Measurements from ENCODE around the gene ACOT11. TPM values are rescaled to one million over a fixed set of nuclear protein-coding genes. Genes with fewer than 3 reads are reported as not detected.
A peak's percentile ranks its signal among the peaks of the same experiment; 100 is the strongest.
"Not testable (repeated sequence)": the region's sequence is repeated elsewhere in the genome, so short reads cannot be mapped to it uniquely, and the experiment has no call there.

The ACOT11 gene
- polyA plus RNA-seq, 1 donor = 5.1 TPM

- no peak for DNase-seq (ENCODE audit: low read depth)
Measured at GRCh38 chr1:54608566-54609230, 60.7 kb downstream of the ACOT11 start.

GRCh38 chr1:54609301-54609921 is 61.4 kb downstream of the ACOT11 start:
- peak; percentile 6 for DNase-seq (ENCODE audit: low read depth)

GRCh38 chr1:54610048-54610447 is 62.0 kb downstream of the ACOT11 start:
- DNase-seq (ENCODE audit: low read depth) = no peak

DNA sequence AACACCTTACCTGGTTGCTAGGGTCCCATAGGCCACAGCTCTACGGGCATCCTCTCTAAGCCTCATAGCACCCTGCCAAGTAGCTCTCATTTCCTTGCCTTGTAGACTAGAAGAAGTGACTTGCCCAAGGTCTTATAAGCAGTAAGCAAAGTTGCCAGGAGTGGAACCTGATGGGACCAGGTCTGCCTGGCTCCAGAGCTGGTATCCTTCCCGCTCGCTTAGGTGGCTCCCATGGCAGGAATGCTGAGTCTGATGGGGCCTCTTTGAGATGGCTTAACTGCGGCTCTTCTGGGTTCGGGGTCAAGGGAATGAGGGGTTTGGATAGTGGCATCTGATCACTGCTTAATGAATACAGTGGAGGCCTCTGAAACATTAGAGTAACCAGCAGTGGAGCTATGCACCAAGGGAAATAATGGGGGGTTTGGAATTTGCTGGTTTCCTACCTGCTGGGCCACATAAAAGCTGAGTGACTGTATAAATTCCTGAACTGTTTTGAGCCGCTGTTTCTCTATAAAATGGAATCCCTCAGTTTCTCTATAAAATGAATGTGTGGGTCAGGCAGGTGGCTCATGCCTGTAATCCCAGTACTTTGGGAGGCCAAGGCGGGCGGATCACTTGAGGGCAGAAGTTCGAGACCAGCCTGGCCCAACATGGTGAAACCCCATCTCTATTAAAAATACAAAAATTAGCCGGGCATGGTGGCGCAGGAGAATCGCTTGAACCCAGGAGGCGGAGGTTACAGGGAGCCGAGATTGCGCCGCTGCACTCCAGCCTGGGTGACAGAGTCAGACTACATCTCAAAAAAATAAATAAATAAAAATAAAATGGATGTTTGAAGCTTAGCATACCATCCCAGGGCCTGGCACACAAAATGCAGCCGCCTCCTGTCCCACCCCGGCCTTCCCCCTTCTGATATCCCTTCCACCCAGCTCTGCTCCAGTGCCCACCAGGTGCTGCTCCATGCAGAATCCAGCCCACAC is 62.9 kb downstream of the ACOT11 start:
- no peak for DNase-seq (ENCODE audit: low read depth)

DNA sequence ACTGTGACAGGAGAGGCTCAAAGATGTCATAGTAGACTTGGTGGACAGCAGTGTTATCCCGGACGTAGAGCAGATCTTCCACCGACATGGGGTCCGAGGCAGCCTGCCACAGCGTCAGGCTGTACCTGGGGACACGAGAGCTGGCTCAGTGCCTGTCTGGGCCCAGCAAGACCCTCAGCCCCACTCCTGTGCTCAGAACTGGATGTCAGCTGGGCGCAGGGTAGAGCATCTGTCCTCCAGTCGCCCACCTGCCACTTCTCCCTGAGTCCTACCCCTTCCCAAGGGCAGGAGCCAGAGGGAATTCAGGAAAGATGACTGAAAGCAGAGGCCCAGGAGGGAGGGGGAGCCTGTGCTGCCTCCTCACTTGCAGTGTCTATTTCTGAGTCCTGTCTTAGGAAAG is 63.6 kb downstream of the ACOT11 start:
- DNase-seq (ENCODE audit: low read depth) = no peak

DNA sequence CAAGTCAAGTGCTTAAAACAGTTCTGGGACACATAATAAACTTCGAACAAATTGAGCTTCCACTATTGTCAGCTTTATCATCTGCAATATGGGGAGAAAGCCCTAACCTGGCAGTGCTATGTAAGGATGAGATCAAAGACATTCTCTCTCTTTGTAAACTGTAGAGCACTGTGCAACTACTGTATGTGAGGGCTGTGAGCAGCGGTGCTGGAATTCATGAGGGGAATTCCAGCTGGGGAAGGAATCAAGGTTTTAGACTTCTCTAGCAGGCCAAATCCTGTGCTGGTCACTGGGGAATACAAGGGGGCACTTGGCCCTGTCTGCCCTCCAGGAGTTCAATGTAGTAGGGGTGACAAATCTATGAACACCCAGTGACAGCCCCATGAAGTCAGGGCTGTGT is 66.0 kb downstream of the ACOT11 start:
- no peak for DNase-seq (ENCODE audit: low read depth)

DNA sequence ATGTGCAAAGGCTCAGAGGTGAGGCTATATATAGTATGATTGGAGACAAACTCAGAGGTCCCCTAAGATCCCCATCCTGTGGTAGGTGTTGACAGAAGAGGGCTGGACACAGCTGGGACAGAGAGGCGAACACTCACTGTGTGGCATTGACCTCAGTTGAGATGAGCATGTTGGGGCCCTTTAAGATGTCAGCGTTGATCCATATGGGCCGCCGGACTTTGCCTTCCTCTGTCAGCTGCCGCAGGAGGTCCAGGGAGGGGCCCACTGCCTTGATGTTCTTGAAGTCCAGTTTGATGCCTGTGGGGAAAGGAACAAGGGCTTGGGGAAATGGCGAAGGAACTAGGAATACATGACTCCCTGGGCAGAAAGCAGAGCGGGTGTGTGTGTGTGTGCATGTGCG is 66.5 kb downstream of the ACOT11 start:
- no peak for DNase-seq (ENCODE audit: low read depth)

GRCh38 chr1:54615531-54616279 is 67.7 kb downstream of the ACOT11 start:
- no peak for DNase-seq (ENCODE audit: low read depth)

- no peak for DNase-seq (ENCODE audit: low read depth)
Measured at GRCh38 chr1:54619749-54620148, 71.7 kb downstream of the ACOT11 start.

- no peak for DNase-seq (ENCODE audit: low read depth)
Measured at GRCh38 chr1:54623216-54624007, 75.4 kb downstream of the ACOT11 start, which contains the start of gene FAM151A. FAM151A (minus strand) TSS chr1:54623525; CDS start chr1:54623395, 130 bp downstream.

- DNase-seq (ENCODE audit: low read depth) = no peak
Measured at GRCh38 chr1:54624466-54625464, 76.7 kb downstream of the ACOT11 start.

DNA sequence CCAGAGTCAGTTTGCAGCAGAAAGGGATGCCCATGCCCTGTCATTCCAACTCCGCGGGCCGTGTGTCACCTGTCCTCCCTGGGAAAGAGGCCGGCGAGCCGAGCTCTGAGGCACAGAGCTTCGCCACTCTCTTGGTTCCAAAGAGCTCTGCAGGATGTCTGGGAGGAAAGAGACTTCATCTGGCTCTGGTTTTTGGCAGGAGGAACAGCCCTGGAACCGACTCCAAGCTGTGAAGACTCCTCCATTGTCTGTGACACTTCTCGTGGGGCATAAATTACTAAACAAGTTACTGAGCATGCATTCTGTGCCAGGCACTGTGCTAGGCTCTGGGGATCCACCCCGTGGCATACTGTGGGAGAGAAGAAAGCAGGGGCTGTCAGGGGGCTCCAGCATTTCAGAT is 79.2 kb downstream of the ACOT11 start:
- no peak for DNase-seq (ENCODE audit: low read depth)

DNA sequence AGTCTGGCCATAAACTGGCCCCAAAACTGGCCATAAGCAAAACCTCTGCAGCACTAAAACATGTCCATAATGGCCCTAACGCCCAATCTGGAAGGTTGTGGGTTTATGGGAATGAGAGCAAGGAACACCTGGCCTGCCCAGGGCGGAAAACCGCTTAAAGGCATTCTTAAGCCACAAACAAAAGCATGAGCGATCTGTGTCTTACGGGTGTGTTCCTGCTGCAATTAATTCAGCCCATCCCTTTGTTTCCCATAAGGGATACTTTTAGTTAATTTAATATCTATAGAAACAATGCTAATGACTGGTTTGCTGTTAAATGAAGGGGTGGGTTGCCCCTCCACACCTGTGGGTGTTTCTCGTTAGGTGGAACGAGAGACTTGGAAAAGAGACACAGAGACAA is 87.8 kb downstream of the ACOT11 start:
- DNase-seq (ENCODE audit: low read depth) = not testable (repeated sequence)

- DNase-seq (ENCODE audit: low read depth) = not testable (repeated sequence)
Measured at GRCh38 chr1:54636461-54637446, 88.7 kb downstream of the ACOT11 start.

- no peak for DNase-seq (ENCODE audit: low read depth)
Measured at GRCh38 chr1:54640361-54640760, 92.3 kb downstream of the ACOT11 start.

GRCh38 chr1:54640863-54641836 is 93.1 kb downstream of the ACOT11 start, which contains the start of gene MROH7:
MROH7 (plus strand) TSS chr1:54641786; CDS start chr1:54652927, 11,141 bp downstream.
- no peak for DNase-seq (ENCODE audit: low read depth)

GRCh38 chr1:54643736-54644135 is 95.7 kb downstream of the ACOT11 start:
- DNase-seq (ENCODE audit: low read depth) = no peak
